RPMI8226 (cell line): ENCODE measurements around the gene PEX26.
"Not testable (repeated sequence)": the region's sequence is repeated elsewhere in the genome, so short reads cannot be mapped to it uniquely, and the experiment has no call there.

Experiments
- DNase-seq: peaks from one replicate; pipeline ENCODE4 v3.0.0-alpha.2; 2015

Gene PEX26

DNA sequence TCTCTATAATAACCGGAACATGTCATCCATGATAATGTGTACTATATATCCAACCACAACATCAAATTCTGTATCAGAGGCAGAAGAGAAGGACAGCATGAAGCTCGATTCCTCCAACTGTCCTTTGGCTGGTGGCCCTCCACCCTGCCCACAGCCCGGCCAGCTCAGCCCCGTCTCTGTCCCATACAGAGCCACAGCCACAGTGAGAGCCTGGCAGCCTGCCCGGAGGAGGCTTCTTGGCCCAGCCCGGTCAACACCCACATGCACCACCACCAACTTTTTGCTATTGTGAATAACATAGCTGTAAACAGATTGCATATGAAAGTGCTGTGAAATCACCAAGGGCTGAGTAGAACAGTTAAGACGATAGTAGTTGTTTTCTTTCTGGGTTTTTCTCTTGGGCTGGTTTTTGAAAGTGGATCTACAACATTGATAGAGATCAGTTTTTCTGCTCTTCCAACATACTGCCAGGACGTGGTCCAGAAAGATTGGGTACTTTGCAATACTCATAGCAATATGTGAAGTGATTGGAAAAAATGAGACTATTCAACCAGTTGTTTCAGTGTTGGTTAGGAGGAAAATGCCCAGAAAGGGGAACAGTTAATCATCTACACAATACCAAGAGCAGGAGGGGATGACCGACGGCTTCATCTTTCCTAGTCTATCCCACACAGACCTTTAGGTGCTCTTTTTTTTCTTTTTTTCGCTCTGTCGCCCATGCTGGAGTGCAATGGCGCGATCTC is 25.9 kb downstream of the PEX26 start:
- no peak for DNase-seq

DNA sequence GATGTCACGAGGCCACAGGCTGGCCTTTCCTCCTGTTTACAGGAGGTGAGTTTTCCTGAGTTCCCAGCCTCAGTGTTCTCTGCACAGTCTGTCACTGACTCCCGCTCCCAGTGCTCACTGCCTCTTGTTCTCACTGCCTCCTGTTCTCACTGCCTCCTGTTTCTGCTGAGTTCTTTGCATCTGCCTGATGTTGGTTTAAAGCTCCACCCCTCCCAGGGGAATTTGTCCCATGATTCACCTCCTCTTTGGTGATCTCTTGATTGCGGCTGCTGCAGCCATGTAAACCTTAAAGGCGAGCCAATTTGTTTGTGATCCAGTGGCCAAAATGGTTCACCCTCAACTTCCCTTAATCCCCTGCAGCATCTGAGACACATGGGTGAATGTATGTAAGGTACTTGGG is 26.8 kb downstream of the PEX26 start:
- no peak for DNase-seq

DNA sequence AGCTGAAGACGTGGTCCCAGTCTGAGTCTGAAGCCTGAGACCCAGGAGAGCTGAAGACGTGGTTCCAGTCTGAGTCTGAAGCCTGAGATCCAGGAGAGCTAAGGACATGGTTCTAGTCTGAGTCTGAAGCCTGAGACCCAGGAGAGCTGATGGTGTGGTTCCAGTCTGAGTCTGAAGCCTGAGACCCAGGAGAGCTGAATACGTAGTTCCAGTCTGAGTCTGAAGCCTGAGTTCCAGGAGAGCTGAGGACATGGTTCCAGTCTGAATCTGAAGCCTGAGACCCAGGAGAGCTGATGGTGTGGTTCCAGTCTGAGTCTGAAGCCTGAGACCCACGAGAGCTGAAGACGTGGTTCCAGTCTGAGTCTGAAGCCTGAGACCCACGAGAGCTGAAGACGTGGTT is 28.2 kb downstream of the PEX26 start:
- DNase-seq = not testable (repeated sequence)

DNA sequence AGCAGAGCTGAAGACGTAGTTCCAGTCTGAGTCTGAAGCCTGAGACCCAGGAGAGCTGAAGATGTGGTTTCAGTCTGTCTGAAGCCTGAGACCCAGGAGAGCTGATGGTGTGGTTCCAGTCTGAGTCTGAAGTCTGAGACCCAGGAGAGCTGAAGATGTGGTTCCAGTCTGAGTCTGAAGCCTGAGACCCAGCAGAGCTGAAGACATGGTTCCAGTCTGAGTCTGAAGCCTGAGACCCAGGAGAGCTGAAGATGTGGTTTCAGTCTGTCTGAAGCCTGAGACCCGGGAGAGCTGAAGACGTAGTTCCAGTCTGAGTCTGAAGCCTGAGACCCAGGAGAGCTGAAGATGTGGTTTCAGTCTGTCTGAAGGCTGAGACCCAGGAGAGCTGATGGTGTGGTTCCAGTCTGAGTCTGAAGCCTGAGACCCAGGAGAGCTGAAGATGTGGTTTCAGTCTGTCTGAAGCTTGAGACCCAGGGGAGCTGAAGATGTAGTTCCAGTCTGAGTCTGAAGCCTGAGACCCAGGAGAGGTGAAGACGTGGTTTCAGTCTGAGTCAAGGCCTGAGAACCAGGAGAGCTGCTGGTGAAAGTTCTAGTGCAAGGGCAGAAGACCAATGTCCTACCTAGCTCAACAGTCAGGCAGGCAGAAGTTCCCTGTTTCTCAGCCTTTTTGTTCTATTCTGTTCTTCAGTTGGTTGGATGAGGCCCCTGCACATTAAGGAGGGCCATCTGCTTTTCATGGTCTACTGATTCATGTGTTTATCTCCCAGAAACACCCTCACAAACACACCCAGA is 29.0 kb downstream of the PEX26 start:
- DNase-seq = not testable (repeated sequence)

DNA sequence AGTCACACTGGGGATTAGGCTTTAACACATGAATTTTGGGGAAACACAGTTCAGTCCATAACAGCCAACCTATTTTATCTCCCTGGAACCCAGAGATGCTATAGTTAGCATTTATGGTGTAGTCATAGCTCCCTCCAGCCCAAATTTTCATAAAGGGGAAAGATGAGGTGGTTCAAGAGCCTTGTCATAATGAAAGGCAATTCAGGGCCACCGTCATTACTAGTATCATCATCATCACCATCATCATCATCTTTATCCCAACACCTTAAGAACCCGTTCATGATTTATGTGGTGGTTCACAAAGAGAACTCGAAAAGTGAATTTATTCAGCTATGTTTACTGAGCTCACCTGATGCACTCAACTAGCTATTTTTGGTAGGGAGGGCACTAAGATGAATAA is 30.4 kb downstream of the PEX26 start:
- DNase-seq = no peak

DNA sequence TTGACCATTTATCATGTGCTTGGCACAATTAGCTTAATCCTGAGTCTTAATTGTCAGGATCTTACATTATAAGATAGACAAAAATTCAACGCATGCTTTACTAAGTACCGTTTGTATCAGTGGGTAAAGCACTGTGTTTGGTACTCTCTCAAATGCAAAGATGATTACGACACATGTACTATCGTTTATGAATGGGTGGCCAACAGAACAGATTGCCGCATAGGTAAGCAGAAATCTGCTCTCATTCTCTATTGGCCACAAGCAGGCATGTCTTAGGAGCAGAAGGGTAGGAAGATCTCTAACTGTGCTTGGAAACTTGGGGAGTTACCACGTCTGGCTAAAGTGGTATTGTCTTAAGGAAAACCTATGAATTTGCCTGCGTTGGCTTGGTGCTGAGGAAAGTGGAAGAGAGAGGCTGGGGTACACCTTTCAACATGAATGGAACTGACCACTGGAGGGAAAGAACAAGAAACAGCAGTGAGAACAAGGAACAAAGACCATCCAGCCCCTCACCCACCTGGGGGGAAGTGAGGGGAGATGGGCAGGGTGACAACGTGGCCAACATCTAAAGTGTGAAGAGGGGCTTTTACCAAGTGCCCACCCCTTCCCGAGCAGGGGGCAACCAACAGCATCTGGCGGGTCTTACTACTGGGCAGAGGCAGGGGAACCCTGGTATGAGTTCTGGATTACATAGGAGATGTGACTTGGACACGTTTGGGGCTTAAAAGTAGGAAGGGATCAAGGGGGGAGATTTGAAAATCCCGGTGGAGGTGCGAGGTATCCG is 31.8 kb downstream of the PEX26 start:
- DNase-seq = no peak

DNA sequence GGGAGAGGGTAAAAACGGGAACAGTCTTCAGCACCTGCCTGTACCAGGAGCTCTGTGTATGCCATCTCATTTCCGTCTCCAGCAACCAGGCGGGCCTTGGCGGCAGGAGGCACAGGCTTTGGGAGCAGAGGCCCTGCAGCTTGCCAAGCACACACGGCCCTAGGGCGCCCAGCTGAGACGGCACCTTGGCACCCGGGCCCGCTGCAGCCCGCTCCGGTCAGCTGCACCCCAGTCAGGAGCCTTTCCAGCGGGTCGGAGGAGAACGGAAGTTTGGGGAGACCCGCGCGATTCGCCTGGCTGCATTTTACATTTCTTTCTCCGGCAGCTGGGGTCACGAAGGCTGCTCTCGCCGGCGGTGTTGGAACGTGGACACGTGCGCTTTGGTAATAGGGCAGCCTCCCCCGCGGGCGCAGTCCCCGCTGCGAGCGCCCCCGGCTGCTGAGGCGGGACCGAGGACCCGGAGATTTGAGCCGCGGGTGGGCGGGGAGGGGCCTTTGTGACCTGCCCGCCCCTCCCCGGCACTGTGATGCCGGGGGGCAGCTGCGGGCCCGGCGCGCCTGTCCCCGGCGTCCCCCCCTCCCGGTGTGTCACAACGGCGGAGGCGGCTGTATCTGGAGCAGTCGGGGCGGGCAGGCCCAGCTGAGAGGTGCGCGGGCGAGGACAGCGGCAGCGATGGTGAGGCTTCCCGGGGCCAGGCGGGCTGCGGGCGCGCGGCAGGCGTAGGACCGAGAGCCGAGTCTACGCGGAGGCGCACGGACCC is 32.6 kb downstream of the PEX26 start, which contains the start of gene TUBA8:
TUBA8 (plus strand) TSS at position 616 of the 760 bp plus-strand sequence; CDS start at position 673, 57 bp downstream.
- DNase-seq = peak; percentile 6

DNA sequence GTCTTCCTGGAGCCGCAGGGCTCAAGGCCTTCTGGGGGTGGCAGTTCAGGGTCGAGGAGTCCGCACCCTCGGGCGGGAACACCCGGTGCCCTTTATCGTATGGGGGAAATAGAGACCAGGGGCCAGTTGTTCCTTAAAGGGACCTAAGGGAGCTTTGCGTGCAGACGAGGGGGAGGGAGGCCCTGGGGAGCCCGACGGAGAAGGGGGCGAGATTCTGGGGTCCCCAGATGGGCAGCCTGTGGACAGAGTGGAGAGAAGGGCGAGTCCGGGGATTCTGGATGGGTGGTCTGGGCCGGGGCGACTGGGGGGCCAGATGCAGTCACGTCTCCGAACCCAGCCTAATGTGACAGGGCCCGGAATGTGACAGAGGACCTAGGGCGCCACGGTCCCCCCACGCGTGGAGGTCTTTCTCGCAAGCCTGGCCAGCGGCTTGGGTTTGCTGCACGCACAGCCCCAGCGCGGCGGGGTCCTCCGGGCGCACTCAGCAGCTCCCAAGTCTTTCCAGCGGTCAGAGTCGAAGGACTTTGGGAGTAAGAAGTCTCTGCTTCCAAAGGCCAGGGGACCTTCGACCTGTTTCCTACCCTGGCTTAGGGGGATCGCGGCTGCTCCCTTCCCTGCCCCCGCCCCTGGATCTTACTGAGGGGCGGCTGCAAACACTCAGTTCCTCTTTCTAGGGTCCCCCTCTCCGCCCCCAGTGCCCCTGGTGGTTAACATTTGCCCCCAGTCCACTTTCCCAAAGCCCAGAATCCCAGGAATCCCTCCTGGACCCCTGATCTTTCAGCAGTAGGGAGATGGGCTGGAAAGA is 33.4 kb downstream of the PEX26 start:
- no peak for DNase-seq

DNA sequence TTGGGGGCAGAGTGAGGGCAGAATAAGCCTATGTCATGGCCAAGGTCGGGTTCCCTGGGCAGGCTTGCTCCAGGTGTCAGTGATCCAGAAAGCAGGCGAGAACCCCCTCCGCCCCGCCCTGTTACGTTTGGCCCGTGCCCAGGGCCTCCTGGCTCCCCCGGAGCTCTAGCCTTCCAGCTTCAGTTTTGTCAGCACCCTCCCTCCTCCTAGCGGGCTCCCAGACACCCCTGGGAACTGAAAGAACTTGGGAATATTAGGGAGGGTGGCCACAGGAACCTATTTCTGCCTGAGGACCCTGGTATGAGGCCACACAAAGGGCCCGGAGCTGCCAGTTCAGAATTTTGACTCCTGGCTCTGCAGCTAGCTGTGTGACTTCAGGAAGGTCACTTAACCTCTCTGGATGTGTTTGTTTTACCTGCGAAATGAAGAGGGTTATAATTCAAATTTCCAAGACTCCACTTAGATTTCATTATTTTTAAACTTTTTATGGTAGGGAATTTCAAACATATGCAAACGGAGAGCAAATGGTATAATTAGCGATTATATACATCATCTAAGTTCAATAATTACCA is 34.1 kb downstream of the PEX26 start:
- no peak for DNase-seq

DNA sequence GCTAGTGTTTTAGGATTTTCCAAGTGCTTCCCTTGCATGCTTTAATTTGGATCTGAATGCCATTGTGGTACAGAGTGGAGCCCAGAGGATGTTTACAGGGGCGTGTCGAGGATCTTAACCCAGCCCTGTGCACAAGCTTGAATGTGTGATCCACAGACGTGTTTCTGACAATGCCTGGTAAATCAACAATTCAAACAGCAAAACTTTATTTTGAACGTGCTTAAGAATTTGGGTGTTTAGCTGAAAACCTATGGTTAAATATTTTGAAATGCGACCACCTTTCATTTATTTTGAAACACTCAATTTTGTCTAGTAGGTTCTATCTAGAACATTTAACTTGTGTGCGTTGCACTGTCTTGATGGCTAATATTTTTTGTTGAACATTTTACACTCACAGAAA is 34.6 kb downstream of the PEX26 start:
- DNase-seq = no peak

DNA sequence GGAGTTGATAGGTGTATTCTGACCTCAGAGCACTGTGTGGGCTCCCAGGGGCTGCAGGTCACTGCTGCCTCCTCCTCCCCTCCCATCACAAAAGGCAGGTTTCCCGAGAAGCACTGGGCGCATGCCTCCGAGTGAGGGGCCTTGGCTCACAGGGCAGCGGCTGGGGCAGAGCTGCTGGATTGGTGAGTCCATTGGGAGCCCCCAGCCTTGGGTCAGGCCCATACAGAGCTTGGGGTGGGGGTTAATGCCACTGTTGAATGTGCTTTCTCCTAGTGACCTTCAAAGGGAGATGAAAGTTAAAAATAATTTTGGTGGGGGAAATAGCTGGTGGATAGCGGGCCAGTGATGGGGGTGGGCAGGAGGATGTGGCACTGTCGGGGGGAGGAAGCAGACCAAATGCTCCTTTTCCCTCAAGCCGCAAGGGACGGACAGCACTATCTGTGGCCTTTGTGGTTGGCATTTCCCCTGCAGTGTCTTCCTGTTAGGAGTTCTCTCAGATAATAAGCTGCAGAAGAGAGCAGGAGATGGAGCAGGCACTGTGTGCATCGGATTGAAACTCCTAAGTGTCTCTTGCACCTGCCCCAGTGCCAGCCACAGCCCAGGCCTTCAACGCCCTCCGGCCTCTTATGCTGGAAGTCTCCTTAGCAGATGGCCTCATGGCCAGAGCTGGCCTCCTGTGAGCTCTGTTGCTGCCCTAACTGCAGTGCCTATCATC is 36.0 kb downstream of the PEX26 start:
- DNase-seq = no peak

DNA sequence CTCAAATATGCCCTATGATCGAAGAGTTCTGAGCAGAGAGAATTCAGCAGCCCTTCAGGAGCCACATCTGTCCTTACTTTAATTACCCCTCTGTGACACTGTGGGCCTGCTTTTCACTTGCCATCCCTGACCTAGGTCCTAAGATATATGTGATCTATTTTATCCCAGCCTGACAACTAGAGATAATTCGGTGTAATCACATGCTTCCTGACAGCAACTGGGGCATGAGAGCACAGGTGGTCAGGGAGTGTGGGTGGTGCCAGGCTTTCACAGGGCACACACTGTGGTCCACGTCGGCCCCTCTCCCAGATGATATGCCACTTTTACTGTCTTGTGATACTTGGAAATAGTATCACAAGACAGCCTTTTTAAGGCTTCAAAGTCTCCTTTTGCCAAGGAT is 36.7 kb downstream of the PEX26 start:
- DNase-seq = no peak

DNA sequence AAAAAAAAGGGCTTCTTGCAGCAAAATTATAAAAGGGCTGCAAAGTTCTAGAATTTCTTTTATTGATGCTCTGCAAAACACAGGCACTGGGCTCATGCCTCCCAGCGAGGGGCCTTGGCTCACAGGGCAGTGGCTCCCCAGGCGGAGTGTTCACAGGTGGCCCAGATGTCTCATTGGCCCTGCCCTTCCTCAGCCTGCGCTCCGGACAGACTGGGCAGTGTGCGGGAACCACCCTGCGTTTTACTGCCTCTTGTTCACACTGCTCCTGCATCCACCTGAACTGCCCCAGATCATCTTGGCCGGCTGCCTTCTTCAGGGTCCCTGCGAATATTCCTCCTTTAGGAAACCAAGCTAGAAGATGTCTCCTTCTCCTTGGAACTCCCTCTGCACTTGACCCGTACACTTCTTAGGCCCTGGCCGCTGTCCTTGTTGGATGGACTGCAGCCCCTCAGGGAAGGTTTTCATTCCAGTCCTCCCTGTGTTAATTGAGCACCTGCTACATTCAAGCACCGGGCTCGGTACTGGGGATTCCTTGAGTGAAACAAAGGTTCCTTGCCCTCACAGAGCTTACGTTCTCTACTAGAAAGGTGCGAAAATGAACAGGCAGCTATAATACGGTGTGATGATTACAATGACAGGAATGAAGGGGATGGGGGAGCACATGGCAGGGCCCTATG is 37.3 kb downstream of the PEX26 start:
- no peak for DNase-seq

DNA sequence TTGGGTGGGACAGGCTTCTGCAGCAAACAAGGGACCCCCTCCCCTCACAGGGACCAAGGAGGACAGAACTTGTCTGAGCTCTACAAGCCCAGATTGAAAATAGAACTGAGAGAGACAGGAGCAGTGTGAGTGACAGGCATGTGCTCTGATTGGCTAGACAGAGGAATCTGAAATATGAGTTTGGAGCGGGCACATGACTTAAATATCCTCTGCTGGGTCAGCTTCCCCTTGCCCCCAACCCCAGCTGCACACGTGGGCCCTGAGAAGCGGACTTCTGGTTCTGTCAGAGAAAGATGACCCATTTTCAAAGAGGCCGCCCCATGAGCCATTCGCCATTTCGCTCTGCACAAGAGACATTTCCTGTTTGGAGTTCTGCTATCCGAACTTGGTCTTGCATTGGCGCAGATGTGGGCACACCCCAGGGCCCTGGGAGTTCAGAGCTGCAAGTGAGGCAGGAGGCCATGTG is 38.1 kb downstream of the PEX26 start:
- no peak for DNase-seq

DNA sequence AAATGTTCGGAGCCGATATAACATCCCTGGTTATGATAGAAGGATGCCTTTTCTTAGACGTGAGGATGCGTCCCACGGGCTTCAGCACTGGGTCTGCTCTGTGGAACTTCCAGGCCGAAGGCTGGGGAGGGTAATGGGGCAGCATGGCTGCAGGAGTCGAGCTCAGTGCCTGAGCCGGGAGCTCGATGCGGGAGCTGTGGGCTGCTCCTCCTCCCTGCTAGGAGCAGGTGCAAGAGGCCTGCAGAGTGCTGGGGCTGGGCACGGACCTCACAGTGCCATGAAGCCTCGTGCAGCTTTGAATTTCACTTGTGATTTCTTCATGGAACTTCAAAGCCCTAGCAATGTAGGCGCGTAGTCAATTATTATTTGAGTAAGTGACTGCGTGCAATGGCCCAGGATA is 38.8 kb downstream of the PEX26 start:
- no peak for DNase-seq

DNA sequence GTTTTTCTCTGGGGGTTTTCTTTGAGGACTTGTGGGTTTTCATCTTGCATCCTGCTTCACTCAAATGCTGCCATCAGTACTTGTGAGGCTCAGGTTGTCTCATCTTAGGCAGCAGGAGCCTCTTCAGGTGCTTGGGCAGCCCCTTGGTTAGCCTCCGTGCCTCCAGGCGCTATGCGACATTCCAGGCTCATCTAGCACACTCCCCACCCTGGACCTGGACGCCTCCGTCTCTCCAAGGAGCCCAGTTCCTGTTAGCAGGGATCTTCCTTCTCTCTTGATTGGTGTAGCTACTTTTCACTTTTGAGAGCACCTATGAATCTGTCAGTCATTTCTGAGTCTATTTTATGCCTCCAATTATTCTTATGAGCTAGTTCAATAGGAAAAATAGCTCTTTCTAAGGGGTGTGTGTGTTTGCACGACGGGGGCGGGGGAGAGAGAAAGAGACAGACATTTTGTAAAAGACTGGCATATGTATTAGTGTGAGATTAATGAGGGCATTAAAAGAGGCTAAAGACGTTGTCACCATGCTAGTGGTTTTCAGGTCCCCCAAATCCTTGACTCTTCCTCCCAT is 40.6 kb downstream of the PEX26 start:
- no peak for DNase-seq

DNA sequence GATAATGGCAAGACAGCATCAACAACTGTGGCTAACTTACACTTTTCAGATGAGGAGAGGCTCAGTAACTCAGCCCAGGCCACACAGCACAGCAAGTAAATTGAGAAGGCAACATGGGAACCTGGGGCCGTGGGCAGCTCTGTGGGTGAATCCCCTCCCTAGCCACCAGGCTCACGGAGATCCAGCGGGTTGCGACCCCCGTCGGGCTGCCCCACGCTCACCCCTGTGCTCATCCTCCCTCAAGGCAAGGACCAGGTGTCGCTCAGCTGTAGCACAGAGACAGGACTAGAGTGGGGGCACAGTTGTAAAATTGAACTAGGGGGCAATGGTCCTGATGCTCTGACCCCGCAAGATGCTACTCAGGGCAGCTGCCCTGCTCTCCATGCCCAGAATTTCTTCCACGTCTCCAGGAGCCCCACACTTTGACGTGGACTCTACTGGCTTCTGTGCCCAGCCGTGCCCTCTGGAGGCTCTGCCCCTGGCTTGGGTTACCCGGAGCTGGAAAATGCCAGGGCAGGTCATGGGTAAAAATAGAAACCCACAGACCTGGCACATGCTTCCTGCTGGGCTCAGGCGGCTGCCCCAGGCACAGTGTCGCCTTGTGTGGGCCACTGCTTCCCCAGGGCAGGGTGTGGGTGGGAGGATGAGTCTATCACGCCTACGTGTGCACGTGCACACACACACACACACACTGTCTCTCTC is 41.8 kb downstream of the PEX26 start:
- DNase-seq = peak; percentile 14

DNA sequence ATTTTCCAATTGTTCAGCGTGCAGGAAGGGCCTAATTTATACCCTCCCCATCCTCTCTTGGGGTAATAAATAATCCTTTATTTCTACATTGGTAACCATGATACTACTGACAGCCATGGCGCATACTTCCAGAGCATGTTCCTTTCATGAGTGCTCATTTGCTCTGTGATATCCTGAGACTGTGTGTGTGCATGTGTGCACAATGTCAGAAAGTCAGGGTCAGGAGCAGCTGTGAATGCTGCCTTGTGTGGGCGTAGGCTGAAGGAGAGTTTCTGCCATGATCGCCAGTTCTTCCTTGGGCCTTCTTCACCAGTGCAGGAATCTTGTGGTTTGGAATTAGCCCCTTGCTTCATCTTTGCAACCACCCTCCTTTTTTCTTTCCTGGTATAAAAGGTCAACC is 43.1 kb downstream of the PEX26 start:
- DNase-seq = no peak

DNA sequence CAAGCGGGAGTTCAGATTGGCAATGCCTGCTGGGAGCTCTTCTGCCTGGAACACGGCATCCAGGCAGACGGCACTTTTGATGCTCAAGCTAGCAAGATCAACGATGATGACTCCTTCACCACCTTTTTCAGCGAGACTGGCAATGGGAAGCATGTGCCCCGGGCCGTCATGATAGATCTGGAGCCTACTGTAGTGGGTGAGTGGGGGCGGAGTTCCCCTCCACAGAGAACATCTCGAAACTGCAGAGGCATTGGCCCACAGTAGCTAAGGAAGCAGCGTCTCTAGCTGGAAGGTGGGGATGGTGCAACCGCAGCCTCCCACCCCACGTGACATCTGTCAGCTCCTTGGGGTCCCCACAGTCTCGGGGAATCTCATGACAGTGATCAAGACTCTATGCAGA is 43.7 kb downstream of the PEX26 start:
- no peak for DNase-seq
